Fibroblast of gingiva (primary cell): ENCODE results near the gene TMEM200C.
"Not testable (repeated sequence)": the region's sequence is repeated elsewhere in the genome, so short reads cannot be mapped to it uniquely, and the experiment has no call there.

Experiments used
- DNase-seq: peaks from one replicate; pipeline ENCODE4 v3.0.0-alpha.2; 2011; ENCODE audit warnings: low read depth

Gene TMEM200C

GRCh38 chr18:5892823-5893431, 2.4 kb downstream of the TMEM200C start:
- no peak for DNase-seq

GRCh38 chr18:5891854-5892215, 3.5 kb downstream of the TMEM200C start:
- no peak for DNase-seq

DNA sequence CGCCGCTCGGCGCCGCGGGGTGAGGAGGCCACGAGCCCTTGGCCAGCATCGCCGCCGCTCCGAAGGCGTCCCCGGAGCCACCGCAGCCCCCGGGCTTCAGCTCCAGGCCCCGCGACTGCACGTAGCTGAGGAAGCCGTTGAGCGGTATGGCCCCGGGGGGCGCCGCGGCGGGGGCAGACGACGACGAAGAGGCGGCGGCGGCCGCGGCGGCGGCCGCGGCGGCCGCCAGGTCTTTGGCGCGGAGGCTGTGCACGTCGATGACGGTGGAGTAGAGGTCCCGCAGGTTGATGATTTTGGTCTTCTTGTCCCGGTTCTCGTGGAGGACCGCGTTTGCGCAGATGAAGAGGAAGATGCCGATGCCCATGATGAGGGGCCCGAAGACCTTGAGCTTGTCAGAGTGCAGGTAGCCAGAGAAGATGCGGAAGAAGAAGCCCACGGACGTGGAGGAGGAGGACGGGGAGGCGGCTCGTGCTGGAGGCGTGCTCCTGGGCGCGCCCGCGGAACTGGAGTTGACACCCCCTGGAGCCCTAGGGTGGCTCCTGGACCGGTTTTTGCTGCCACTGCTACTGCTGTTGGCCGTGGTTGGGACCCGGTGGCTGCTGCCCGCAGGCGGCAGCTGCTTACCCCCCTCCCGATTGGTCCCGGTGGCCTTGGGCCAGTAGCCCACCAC, 4.0 kb downstream of the TMEM200C start:
- no peak for DNase-seq

GRCh38 chr18:5890331-5891183, 4.8 kb downstream of the TMEM200C start:
- no peak for DNase-seq

- DNase-seq, result no peak
Measured at GRCh38 chr18:5885361-5885760, 10.0 kb downstream of the TMEM200C start.

- no peak for DNase-seq
Measured at GRCh38 chr18:5884375-5884774, 10.9 kb downstream of the TMEM200C start.

DNA sequence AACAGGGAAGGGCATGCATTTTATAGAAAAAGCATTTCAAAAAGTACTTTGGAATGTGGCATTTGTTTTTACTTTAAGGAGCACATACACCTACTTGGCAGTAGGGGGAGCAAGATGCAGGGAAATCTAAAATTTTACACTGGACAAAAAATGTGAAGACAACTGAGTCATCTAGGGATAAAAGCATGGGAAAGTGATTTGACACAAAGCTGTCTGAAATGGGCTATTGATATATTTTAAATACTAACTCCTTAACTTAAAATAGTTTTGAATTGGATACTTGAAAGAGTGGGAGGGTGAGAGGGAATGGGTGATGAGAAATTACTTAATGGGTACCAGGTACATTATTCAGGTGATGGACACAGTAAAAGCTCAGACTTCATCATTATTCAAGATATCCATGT, 15.8 kb downstream of the TMEM200C start:
- DNase-seq, result peak; percentile 26

- DNase-seq, result no peak
Measured at GRCh38 chr18:5876891-5877290, 18.4 kb downstream of the TMEM200C start.

DNA sequence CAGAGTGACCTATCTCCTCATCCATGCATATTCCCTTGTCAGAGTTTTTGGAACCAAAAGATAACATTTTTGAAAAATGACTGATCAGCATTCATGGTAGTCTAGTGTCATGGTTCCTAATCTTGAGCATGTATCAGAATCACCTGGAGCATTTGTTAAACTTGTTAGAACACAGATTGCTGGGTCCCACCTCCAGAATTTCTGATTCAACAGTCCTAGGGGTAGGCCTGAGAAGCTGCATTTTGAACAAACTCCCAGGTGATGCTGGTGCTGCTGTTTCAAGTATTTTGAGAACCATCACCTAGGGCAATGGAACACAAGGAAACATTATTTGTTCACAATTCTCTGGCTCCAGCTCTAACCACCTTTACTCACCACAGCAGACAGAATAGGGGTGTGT, 21.0 kb downstream of the TMEM200C start:
- no peak for DNase-seq

- DNase-seq, result no peak
Measured at GRCh38 chr18:5872886-5873285, 22.4 kb downstream of the TMEM200C start.

- no peak for DNase-seq
Measured at GRCh38 chr18:5871426-5871825, 23.9 kb downstream of the TMEM200C start.

GRCh38 chr18:5868218-5868854, 27.0 kb downstream of the TMEM200C start:
- DNase-seq, result peak; percentile 67

- DNase-seq, result no peak
Measured at GRCh38 chr18:5865521-5865920, 29.8 kb downstream of the TMEM200C start.

GRCh38 chr18:5862127-5862526, 33.2 kb downstream of the TMEM200C start:
- not testable (repeated sequence) for DNase-seq

DNA sequence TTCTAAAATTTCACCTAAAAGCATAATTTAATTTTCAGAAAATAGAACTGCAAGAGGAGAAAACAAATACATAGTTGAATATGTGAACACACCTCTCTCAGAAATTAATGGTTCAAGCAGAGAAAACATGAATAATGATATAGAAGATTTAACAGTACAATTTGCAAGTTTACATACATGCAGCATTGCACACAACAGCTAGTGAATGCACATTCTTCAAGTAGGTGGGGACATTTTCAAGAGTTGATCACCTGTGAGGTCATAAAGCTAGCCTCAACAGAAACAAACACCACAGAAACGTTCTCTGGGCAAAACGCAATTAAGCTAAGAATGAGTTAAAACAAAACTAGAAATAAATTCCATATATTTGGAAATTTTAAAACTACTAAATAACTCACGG, 38.1 kb downstream of the TMEM200C start:
- DNase-seq, result no peak

GRCh38 chr18:5853253-5853652, 42.1 kb downstream of the TMEM200C start:
- no peak for DNase-seq

DNA sequence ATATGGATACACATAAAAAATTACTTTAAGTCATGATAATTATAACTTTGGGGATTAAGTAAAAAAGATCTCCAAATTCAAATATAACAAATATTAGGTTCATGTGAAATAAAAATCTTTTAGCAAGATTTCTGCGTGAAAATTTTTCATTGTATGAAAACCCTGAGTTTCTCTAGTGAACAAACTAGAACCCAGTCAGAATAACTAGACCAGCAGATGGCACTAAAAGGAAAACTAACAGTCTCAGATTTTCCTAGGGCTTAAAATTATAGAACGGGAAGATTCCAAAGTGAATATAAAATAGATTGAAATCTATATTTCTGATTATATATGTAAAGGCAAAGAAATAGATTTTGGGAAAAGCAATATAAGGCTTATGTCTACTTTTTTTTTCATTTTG, 43.3 kb downstream of the TMEM200C start:
- DNase-seq, result no peak

DNA sequence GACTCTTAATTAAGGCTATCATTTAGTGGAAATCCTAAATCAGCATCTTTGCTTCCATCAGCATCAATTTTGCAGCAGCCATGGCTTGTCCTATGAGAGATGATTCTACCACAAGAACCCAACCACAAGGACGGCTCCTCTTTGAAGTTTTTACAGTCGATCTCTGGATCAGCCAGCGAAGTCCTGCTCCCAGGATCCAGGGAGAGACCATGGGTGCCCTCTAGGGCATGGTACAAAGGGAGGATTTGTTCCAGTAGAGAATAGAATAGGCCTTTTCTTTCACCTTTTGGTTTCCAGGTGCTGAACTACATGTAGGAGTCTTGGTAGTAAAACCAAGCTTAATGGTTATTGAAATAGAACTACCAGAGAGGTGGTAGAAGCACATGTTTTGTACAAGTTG, 52.7 kb downstream of the TMEM200C start:
- no peak for DNase-seq

GRCh38 chr18:5841518-5841917, 53.8 kb downstream of the TMEM200C start:
- no peak for DNase-seq

DNA sequence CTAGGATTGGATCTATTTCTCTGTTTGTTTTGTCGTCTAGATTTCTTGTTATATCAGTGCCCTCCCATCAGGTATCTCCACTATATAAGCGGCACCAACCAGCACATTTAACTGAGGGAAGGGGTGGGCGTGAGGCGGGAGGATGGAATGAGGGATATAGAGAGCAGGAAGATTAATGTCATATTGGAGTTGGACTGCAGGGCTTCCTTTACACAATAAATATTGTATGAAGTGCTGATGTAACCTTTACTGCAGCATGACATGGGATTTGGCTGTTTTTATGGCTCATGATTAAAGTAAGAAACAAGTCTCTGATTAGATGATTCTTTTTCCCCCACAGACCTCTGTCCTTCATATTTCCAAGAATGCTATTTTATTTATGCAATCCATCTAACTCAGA, 54.8 kb downstream of the TMEM200C start:
- DNase-seq, result no peak

DNA sequence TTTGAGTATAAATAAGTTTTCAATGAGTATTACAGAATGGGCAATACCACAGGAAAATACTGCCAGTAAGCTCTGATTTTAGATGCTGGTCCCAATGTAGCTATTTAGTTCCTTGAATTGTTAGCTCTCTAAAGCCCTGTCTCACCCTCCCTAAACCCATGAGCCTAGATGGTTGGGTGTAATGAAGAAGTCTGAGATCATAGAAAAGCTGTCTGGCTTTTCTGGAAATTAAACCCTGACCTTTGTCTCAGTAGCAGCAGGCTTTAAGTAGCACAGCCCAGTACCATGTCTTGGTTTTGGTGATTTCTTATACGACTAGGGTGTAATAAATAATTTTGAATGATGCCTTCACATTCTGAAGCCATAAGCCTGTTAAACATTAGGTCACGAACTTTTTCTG, 55.3 kb downstream of the TMEM200C start:
- no peak for DNase-seq

GRCh38 chr18:5839102-5839501, 56.2 kb downstream of the TMEM200C start:
- no peak for DNase-seq
